Head of caudate nucleus (tissue), 42 donors: ENCODE measurements around the gene KIF16B.
A peak's percentile ranks its signal among the peaks of the same experiment; 100 is the strongest.
"Not testable (repeated sequence)": the region's sequence is repeated elsewhere in the genome, so short reads cannot be mapped to it uniquely, and the experiment has no call there.

ENCODE experiments used
- DNase-seq, 42 donors: peaks; one replicate each; pipeline versions ENCODE4 v3.0.0 to v3.0.0-alpha.2; 2020 to 2021; ENCODE audit warnings: mixed read lengths in 7 of 42
- intact Hi-C: fragments of 100-400 bp; cut with DNase I; formaldehyde crosslinking; loops from one replicate; pipeline ENCODE4 v1.15.0; 2022

Gene KIF16B

GRCh38 chr20:16451001-16451400, 122.2 kb downstream of the KIF16B start:
- no peak for DNase-seq
- intact Hi-C loops = no loop called here

DNA sequence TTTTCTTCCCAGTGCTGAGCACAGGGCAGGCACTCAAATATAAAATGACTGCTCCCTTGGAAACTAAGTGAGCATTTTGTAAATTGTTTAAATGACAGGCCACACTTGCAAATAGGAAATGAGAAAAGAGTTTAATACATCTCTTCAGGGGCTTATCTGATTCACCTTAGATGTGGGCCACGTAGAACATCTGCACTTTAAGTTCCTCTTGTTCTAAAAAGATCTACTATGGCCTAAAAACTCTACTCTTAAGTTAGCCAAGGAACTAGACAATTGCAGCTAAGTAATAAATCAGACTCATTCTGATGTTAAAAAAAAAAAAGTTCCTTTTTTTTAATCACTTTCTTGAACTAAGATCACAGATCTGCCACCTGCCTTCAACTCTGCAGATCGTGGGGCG, 126.3 kb downstream of the KIF16B start:
- DNase-seq = no peak
- intact Hi-C loops = no loop called here

DNA sequence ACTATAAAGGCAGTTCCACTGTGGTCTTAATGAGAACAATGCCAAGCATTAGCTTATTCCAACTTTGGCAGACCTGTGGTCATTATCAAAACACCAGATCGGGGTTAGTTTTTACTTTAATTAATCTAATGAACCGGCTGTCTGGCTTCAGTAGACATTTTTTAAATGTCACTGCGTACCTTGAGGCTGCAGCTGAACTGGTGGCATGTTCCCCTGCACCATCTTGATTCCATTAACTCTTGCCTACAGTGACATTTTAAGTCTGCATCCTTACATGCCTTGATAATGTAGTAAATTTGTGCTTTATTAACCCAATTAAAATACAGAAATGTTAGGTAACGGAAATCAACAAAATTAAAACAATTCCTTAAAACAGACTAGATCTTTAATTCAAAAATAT, 127.0 kb downstream of the KIF16B start:
- intact Hi-C loops = no loop called here
- DNase-seq = no peak

GRCh38 chr20:16445482-16445881, 127.8 kb downstream of the KIF16B start:
- intact Hi-C loops = no loop called here
- DNase-seq = no peak

DNA sequence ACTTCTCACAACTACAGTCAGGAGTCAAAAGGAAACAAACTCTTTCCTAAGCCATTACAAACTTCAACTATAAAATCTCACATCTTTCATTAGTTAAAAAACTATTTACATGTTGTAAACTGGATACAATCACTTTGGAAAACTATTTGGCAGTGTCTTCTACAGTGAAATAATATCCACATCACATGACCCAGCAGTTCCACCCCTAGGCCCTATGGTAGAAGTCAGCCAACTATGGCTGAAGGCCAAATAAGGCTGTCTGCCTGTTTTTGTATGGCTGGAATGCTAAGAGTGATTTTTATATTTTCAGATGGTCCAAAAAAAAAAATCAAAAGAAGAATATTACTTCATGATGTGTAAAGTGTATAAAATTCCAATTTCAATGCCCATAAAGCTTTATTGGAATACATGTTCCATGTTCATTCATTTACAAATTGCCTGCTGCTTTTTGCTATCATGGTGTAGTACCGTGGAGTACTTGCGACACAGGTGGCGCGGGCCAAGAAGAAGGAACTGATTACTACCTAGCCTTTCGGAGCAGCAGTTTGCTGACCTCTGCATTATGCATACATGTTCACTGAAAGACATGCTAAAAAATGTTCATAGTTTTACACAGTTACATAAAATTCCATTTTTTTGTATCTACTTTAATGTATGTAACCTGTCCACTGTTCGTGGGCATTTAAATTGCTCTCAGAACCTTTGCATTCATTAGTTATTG, 129.0 kb downstream of the KIF16B start:
- intact Hi-C loops = no loop called here
- no peak for DNase-seq

DNA sequence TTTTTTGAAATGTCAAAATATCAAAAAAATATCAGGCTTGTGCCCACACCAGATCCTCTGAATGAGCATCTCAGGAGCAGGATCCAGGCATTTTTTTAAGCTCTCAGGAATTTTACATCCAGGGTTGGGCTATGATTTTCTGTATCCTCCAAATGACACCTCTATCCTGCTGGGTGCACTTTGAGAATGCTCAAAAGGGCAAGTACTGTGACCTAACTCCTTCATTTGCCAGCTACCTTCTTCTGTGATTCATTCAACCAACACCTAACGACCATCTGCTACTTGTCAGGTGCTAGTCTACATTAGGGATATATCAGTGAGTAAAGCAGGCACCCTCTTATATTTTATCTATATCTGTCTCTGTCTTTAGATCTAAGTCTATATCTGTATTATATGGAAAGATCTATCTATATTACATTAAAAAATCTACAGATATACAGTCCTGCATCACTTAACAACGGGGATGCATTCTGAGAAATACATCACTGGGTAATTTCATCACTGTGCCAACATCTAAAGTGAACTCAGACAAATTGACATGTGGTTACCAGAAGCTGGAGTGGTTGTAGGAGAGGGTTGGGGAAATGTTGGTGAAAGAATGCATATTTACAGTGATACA, 131.6 kb downstream of the KIF16B start:
- intact Hi-C loops = no loop called here
- DNase-seq = no peak

GRCh38 chr20:16440686-16441085, 132.6 kb downstream of the KIF16B start:
- DNase-seq = no peak
- intact Hi-C loops = no loop called here

- intact Hi-C loops, DNase-seq: not testable (repeated sequence)
Observed at GRCh38 chr20:16439540-16439939, 133.7 kb downstream of the KIF16B start.

- intact Hi-C loops = no loop called here
- no peak for DNase-seq
Observed at GRCh38 chr20:16438100-16438499, 135.1 kb downstream of the KIF16B start.

- intact Hi-C loops = no loop called here
- DNase-seq = no peak
Observed at GRCh38 chr20:16437387-16437996, 135.8 kb downstream of the KIF16B start.

DNA sequence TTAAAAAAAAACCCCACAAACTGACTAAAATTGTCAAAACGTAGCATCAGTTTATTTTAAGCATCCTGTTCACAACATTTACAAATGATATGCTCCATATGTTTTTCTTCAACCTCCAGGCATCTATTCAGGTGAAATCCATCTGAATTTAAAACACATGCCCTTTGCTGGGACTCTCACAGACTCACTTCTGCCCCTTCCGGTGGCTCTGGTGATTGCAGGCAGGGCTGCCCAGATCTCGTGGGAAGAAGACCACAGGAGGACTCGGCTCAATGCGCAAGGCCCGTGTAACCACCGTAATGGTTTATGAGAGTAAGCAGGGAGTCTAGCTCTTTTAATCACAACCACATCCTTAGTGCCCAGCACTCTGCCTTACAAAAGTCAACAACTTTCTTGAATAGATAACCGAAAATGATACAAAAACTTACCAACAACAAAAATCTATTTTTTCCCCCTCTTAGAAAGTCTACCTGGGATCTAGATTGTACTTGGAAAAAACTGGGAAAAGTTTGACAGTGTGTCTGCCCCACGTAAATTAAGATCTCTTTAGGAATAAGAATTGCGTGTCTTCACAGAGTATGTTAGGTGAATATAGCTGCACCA, 139.1 kb downstream of the KIF16B start:
- peak in 38 of 42 donors; percentile 7 to 75 (median 37) for DNase-seq
- intact Hi-C loops = no loop called here

GRCh38 chr20:16433293-16433580, 140.0 kb downstream of the KIF16B start:
- intact Hi-C loops = no loop called here
- DNase-seq = no peak

DNA sequence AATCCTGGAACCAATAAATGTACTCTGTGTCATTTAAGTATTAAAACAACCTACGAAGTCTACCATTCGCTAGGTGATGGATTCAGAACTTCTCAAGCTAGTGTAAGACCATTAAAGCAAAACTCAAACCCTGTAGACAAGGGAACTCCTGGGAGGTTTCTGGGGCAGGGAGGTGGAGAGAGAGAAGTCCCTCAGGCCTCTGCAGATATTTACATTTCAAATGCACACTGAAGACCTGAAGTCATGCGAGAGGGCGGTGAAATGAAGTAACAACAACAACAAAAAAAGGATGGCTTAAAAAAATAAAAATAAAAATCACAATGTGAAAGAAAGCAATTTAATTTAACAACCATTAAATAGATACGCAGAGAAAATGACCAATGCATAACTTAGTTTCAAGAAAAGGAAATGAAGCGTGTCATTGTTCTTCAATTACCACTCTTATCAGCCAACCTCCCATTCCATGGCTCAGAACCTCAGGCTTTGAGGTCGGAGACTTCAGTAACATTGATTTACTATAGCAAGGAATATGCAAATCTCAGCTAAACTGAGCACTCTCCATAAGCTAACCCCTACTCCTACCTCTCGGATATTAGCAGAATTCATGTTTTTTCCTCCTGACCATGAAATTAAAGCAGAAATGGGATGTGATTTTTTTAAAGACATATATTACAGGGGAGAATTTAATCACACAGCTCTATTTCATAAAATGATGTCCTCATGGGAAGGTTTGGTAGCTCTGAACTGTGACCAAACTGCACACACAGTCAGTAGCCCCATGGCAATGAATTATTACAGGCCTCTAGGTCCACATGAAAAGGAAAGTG, 140.6 kb downstream of the KIF16B start:
- intact Hi-C loops = no loop called here
- DNase-seq = no peak

- intact Hi-C loops = no loop called here
- no peak for DNase-seq
Observed at GRCh38 chr20:16428112-16428511, 145.1 kb downstream of the KIF16B start.

DNA sequence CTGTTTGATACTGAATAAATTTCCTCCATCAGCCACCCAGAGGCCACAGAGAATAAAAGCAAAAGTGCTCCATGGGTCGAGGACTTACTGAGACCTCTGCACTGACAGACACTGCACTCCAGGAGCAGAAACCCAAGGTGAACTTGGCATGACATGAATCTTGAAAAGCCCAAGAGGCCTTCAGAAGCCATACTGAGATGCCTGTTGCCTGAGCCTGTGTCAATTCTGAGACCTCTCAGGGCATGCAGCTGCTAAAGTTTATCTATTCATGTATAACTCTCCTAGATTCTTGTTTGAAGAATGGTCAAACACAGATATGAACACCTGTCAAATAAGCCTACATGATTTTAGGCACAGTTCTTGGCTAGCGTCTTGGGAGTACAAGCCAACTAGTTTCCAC, 145.7 kb downstream of the KIF16B start:
- DNase-seq = no peak
- intact Hi-C loops = no loop called here

GRCh38 chr20:16424780-16425179, 148.5 kb downstream of the KIF16B start:
- intact Hi-C loops = no loop called here
- no peak for DNase-seq

DNA sequence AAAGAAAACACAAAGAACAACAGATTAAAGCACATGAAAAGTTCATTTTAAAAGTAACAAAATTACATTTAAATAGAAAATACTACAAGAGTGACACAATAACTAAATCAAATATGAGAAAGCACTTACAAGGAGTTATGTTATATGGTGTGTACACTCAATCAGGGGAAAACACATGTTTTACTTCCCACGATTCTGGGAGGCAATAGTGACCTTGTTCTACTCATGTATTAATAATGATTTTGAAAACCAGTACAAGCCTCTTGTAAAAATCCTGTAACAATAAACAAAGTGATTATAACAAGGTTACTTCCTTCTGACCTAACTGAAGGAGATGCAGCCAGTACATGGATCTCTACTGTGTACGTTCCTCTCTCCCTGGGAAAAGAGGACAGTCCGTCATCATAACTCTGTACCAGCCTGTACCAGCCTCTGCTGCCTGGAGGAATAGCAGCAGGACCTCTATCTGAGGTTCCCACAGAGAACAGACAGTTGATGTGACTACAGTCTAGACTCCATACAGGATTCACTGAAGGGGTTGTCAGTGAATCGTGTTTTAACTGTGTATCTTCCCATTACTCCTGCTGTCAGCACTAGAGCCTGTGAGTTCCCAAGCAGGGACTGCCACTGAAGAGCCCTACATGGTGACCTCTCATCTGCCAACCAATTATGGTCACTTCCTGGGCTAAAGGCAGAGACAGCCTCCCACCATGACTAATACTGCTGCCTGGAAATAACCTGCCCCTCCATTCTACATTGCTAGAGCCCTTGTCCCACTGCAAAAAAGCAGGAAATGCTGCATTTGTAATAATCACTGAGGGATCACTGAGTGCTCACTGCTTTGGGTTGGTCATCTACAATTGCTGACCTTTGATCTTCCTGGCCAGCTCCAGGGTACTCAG, 149.7 kb downstream of the KIF16B start:
- intact Hi-C loops = no loop called here
- DNase-seq = no peak

DNA sequence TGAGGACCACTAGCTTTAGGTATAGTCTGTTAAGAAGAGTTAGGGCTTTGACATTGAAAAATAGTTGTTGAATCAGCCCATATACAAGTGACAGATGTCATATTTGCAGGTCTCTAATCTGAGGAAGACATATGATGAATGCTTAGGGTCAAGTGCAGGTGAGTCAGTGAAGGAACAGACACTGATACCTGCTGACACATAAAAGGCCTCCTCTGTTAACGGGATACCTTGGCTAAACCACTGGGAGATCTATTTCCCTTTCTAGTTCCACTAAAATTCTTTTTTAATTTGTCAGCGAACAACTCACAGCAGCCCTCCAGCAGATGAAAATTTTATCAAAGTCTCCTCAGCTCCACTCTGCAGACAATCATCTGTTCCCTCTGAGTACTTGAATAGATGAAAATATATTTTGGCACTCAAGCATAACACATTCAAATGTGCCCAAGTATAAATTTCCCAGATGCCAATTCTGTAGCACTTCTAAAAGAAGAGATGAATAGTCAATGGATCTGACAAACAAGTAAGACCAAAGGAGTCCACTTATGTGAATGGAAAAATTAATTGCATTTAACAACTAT, 154.0 kb downstream of the KIF16B start:
- no peak for DNase-seq
- intact Hi-C loops = no loop called here
